ENCODE measurements around the gene MFSD11. TPM values are rescaled to one million over a fixed set of nuclear protein-coding genes. Genes with fewer than 3 reads are reported as not detected.
A peak's percentile ranks its signal among the peaks of the same experiment; 100 is the strongest.

The MFSD11 gene
- total RNA-seq, 4 donors from 2014 or later = 7.6 to 41.3 (median 25.7) TPM

GRCh38 chr17:76791053-76791980 is 53.4 kb downstream of the MFSD11 start:
- in situ Hi-C loops (cut with MboI; ENCODE audit: low pct_ligation_motif_present in 1 of 4, low pct_unique_long_range_greater_than_20kb in 1 of 4, low sequenced_read_pairs in 3 of 4) (no loop called here), intact Hi-C loops (cut with DNase I; ENCODE audit: low total_unique reads) (no loop called here)
- peak overlapping the region in 3 of 4 donors; percentile 28 to 61 (median 52) for H3K27ac ChIP-seq
- H3K36me3 ChIP-seq = no peaks in the 10 kb centered on the region
- no peaks in the 10 kb centered on the region for H3K27me3 ChIP-seq
- H3K9me3 ChIP-seq = no peaks in the 10 kb centered on the region
- no peak for TF ChIP-seq POLR2AphosphoS5 (IDR thresholded peaks at IDR 0.05)
- TF ChIP-seq CTCF (IDR thresholded peaks at IDR 0.05) = no peak
- no peak for TF ChIP-seq EP300 (IDR thresholded peaks at IDR 0.05; ENCODE audit: low read depth)
- TF ChIP-seq POLR2A (IDR thresholded peaks at IDR 0.05) = no peak
- peaks cover 0 to 10% (median 0%) of the 10 kb centered on the region in 4 donors for H3K4me1 ChIP-seq
- DNase-seq = peak; percentile 63
- WGBS, 2 donors (ENCODE audit: low coverage in 1 of 2) = 43 to 49% methylated on average over 4 to 11 of the region's 11 CpGs
- no peak overlapping the region for H3K4me3 ChIP-seq

GRCh38 chr17:76792348-76792747 is 54.4 kb downstream of the MFSD11 start:
- Histone ChIP-seq H3K4me1 (peaks cover 0 to 10% (median 0%) of the 10 kb centered on the region in 4 donors), H3K36me3 (no peaks in the 10 kb centered on the region), H3K9me3 (no peaks in the 10 kb centered on the region), H3K4me3 (no peak overlapping the region), H3K27ac (peak overlapping the region in 1 of 4 donors; percentile 61), H3K27me3 (no peaks in the 10 kb centered on the region)
- intact Hi-C loops (cut with DNase I; ENCODE audit: low total_unique reads) (no loop called here), in situ Hi-C loops (cut with MboI; ENCODE audit: low pct_ligation_motif_present in 1 of 4, low pct_unique_long_range_greater_than_20kb in 1 of 4, low sequenced_read_pairs in 3 of 4) (no loop called here)
- TF ChIP-seq POLR2AphosphoS5 (IDR thresholded peaks at IDR 0.05) (no peak), POLR2A (IDR thresholded peaks at IDR 0.05) (no peak), EP300 (IDR thresholded peaks at IDR 0.05; ENCODE audit: low read depth) (no peak), CTCF (IDR thresholded peaks at IDR 0.05) (no peak)
- no peak for DNase-seq
- 99 to 100% methylated on average over 3 to 5 of the region's 5 CpGs for whole genome bisulfite sequencing, 2 donors (ENCODE audit: low coverage in 1 of 2)

- DNase-seq = no peak
- Histone ChIP-seq H3K9me3 (no peaks in the 10 kb centered on the region), H3K27ac (no peak overlapping the region), H3K4me3 (no peak overlapping the region), H3K4me1 (peaks cover 0 to 10% (median 0%) of the 10 kb centered on the region in 4 donors), H3K27me3 (no peaks in the 10 kb centered on the region), H3K36me3 (no peaks in the 10 kb centered on the region)
- in situ Hi-C loops (cut with MboI; ENCODE audit: low pct_ligation_motif_present in 1 of 4, low pct_unique_long_range_greater_than_20kb in 1 of 4, low sequenced_read_pairs in 3 of 4) (no loop called here), intact Hi-C loops (cut with DNase I; ENCODE audit: low total_unique reads) (no loop called here)
- no peak for TF ChIP-seq CTCF (IDR thresholded peaks at IDR 0.05)
- TF ChIP-seq POLR2A (IDR thresholded peaks at IDR 0.05) = no peak
- TF ChIP-seq EP300 (IDR thresholded peaks at IDR 0.05; ENCODE audit: low read depth) = no peak
- TF ChIP-seq POLR2AphosphoS5 (IDR thresholded peaks at IDR 0.05) = no peak
- WGBS, 2 donors (ENCODE audit: low coverage in 1 of 2) = 82 to 91% methylated on average over 3 to 4 of the region's 4 CpGs
Observed at GRCh38 chr17:76793775-76794174, 55.9 kb downstream of the MFSD11 start.

GRCh38 chr17:76796081-76796480 is 58.2 kb downstream of the MFSD11 start:
- WGBS, 2 donors (ENCODE audit: low coverage in 1 of 2) = 92 to 94% methylated on average over 3 of the region's 3 CpGs
- H3K9me3 ChIP-seq = no peaks in the 10 kb centered on the region
- in situ Hi-C loops (cut with MboI; ENCODE audit: low pct_ligation_motif_present in 1 of 4, low pct_unique_long_range_greater_than_20kb in 1 of 4, low sequenced_read_pairs in 3 of 4) (no loop called here), intact Hi-C loops (cut with DNase I; ENCODE audit: low total_unique reads) (no loop called here)
- H3K27ac ChIP-seq = no peak overlapping the region
- no peak for TF ChIP-seq POLR2AphosphoS5 (IDR thresholded peaks at IDR 0.05)
- TF ChIP-seq POLR2A (IDR thresholded peaks at IDR 0.05) = no peak
- TF ChIP-seq EP300 (IDR thresholded peaks at IDR 0.05; ENCODE audit: low read depth) = no peak
- no peak for TF ChIP-seq CTCF (IDR thresholded peaks at IDR 0.05)
- no peaks in the 10 kb centered on the region for H3K36me3 ChIP-seq
- no peaks in the 10 kb centered on the region for H3K27me3 ChIP-seq
- peaks cover 0 to 9% (median 0%) of the 10 kb centered on the region in 4 donors for H3K4me1 ChIP-seq
- DNase-seq = no peak
- no peak overlapping the region for H3K4me3 ChIP-seq
